HG03571 (cell line): ENCODE results near the gene PRKCE.

Experiments
- ATAC-seq: cut with Tn5 transposase; IDR thresholded peaks from one replicate; pipeline ENCODE4 v1.9.1; 2021; ENCODE audit not compliant: unreplicated experiment

PRKCE gene

DNA sequence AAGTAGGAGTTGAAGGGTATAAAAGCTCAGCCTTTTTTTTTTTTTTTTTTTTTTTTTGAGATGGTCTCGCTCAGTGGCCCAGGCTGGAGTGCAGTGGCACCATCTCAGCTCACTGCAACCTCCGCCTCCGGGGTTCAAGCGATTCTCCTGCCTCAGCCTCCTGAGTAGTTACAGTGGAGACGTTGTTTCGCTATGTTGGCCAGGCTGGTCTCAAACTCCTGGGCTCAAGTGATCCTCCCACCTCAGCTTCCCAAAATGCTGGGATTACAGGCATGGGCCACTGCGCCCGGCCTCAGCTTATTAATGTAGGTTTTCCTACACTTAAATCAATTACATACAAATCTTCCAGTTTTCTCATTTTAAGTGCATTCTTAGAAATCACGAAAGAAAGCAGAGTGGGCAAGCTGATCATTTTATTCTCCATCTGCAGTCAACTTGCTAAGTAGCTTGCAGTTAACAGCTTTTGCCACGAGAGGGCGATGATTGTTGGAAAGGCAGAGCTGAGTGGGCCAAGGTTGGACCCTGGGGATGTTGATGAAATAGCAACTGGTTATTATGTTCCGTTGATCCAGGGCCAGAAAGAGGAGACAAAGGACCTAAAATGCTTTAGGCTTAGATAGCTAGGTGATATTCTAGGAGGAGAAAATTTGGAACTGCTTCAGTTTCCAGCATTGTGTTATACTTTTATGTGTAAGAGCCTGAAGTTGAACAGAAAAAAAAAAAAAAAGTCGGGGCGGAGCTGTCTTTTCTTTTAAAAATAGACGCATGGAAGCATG lies 411.4 kb downstream of the PRKCE start:
- ATAC-seq = no peak

GRCh38 chr2:46064396-46064795 lies 412.9 kb downstream of the PRKCE start:
- no peak for ATAC-seq

GRCh38 chr2:46065152-46065551 lies 413.7 kb downstream of the PRKCE start:
- no peak for ATAC-seq

- ATAC-seq = no peak
These were observed 414.6 kb downstream of the PRKCE start for GRCh38 chr2:46066116-46066515.

- no peak for ATAC-seq
These were observed 415.1 kb downstream of the PRKCE start for GRCh38 chr2:46066601-46067000.

DNA sequence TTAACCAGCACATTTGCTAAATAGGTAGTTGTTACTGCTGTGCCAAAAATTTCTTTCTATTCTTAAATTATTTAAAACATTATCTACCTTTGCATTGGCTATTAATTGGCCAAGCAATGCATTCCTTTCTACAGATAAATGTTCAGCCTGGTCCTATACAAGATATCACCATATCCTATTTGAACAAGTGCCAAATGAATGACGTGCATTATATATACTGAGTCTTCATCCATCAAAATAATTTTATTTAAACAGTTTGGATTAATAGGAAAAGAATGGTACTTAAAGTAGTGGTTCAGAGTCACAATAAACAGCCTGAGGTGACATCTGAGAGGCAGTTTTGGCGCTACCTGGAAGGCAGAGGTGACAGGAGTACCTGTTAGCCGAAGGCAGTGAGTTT lies 415.6 kb downstream of the PRKCE start:
- ATAC-seq = no peak

DNA sequence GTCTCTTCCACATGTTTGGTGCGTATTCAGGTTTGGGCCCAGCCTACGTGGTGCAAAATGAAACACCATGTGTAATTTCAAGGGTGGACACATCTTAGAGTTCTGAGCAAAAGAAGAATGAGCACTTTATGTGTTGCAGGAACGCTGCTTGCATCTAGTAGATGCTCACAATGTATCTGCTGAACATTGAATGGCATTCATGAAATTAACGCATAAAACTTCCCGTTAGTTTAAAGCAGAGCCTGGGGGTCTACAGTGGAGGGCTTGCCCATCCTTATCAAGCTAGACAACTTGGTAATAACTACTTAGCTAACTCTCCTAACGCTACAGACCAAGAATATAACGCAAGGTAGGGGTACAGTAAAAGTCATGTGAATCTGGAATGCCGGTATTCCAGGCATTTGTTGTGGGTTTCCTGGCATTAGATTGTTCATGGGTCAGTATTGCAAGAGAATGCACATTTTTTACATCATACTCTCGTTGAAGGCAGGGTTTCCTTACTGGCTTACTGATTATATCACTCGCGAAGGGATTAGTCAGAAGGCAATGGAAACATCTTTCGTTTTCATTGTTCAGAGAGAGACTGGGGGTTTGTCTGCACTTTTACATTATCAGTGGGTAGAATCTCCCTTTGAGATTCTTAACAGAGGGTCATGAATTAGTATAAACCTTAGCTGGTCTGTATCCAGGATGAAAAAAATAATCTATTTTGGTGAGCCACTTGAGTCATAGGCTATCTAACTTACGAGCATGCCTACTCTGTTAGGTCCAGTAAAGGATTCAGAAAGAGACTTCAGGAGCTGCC lies 416.2 kb downstream of the PRKCE start:
- no peak for ATAC-seq

GRCh38 chr2:46068636-46069035 lies 417.2 kb downstream of the PRKCE start:
- no peak for ATAC-seq

GRCh38 chr2:46071074-46071473 lies 419.6 kb downstream of the PRKCE start:
- ATAC-seq = no peak

DNA sequence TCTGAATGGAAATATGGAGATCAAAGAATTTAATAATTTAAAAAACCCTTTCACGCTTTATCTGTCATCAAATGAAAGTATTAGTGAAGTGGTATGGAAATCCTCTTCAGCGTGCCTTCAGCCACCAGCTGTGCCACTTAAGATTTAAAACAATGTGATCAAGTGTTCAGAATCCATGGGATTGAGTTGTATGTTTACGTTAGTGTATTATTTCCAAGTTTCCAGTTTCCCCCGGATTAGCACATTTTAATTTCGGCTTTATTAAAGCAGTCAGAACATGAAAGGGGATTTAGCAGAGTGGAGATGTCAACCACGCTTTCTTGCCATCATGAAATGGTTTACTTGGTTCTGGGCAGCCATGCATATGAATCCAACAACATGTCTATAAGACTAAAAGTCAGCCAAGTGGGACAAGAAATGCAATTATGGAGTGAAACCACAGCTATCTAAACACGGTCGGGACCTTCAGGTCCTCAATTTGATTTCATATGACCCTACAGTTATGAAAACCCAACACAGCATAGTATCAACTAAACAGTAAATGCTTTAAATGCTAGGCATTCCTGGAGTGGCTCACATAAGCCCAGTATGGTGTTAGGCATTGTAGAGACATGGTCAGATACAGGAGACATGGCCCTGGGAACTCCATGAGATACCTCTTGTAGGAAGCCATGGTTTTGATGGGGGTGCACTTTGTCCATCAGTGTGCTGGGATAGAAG lies 420.8 kb downstream of the PRKCE start:
- no peak for ATAC-seq

GRCh38 chr2:46073540-46074046 lies 422.1 kb downstream of the PRKCE start:
- ATAC-seq = no peak

GRCh38 chr2:46074501-46074900 lies 423.0 kb downstream of the PRKCE start:
- no peak for ATAC-seq

DNA sequence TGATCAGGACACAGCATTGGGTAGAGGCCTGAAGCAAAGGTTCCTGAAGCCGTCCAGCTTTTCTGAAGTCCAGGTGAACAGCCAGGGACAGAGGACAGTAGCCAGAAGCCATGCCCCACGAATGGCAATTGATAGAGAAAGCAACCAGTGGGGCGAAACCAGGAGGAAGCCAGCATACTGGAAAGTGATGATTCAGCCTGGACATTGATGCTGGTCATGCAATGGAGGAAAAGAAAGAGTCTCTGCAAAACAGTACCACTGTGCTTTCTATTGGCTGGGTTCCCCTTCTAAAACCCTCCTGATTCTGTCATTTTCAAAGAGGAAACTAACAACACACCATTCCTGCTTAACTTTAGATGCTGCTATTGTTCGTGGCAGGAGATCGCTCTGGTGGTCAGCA lies 424.4 kb downstream of the PRKCE start:
- no peak for ATAC-seq

DNA sequence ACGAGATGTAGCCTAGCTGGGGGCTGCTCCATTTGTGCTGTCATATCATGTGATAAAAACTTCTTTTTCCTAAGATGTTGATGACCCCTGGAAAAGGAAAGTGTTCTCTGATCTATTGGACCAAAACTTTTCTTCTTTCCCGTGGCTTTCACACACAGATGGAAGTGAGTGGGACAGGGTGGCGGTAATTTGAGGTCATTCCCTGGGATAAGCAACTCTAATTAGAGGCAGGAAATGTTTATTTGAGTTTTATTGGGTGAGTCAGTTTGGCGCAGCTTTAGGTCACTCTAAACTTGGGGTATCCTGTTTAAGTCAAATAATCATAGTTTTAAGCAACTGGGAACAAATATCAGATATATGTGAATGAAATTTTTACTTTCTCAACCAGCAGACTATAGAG lies 424.8 kb downstream of the PRKCE start:
- no peak for ATAC-seq

GRCh38 chr2:46076875-46077274 lies 425.4 kb downstream of the PRKCE start:
- ATAC-seq = no peak

DNA sequence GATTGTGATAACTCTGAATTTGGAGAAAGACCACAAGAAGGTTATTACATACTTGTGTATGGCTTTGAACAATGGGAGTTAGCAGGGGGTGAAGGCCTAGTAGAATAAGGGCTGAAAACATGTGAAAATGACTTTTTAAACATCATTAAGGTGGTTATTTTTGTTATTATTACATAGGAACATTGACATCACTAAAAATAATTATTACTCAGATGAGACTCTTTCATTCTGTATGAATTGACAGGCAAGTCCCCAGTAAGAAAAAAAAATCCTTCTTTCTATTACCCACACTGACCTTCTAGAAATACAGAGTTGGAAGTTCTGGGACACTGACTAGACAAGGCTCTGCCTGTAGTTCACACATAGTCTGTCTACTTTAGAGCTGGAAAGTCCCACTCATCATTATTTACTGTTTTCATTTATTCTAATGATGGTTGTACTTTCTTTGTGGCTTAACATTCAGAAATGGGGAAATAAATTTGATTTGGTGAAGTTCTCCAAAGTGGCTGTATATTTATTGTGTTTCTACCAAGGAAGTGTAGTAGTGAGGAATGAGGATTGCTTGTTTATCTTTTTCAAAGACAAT lies 426.1 kb downstream of the PRKCE start:
- ATAC-seq = no peak

DNA sequence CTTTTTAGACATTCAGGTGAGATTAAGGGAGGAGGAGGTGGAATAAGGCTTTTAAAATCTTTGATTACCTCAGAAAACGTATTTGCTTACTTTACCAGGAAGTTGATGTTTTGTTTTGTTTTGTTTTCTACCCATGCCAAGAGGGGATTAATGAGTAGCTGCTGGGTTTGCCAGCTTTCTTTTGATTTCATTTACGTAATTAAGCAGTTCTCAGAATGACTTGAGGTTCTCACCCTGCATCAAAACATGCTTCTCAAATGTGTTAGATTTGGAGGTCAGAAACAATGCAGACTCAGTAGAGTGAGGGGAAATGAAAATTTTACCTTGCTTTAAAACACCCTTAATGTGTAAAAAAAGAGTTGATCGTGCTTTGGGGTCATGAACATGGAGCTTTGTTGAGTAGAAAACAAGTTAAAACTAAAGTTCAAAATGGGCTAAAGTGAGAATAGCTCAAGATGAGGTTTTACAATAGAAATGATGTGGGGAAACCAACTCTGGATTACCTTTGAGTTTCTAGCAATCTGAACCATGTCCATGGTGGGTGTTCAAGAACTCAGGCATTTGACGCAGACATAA lies 428.6 kb downstream of the PRKCE start:
- no peak for ATAC-seq

- no peak for ATAC-seq
These were observed 431.3 kb downstream of the PRKCE start for GRCh38 chr2:46082531-46083485.

DNA sequence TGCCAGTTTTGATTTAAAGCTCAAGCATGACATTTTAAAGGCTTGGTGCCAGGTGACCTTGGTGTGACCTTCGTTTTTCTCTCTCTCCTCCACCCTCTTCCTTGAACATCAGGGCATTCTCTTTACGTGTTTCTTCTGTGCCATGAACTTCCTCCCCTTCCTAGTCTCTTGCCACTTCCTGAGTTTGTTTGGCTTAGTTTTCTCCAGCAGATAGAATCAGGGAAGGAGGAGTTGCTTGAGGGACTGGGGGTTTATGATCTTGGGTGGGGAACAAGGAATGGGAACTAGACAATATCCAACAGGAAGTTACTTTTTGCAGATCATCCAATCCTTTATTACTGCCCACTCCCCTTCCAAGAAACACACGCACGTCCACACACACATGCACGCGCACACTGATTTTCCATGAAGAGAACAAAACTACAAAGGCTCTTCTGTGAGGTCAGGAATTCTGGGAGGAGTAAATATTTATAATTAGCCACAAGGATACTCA lies 435.1 kb downstream of the PRKCE start:
- ATAC-seq = no peak

- ATAC-seq = no peak
These were observed 436.0 kb downstream of the PRKCE start for GRCh38 chr2:46087492-46087891.
